Dendritic cell treated with granulocyte-macrophage colony-stimulating factor and Interleukin-4, amounts not matched to agents 40 ng/mL and 50 ng/mL, for 4 days (primary cell): ENCODE results near the gene JAZF1.

Experiments used
- H3K27ac Mint-ChIP-seq: one replicate; pipeline ENCODE4 v1.8.0; 2022; ENCODE audit warnings: mild to moderate bottlenecking, mixed read lengths
- H3K27me3 Mint-ChIP-seq: one replicate; pipeline ENCODE4 v1.8.0; 2022; ENCODE audit warnings: mild to moderate bottlenecking, mixed read lengths
- H3K36me3 Mint-ChIP-seq: one replicate; pipeline ENCODE4 v1.8.0; 2022; ENCODE audit warnings: low read depth, mixed read lengths
- H3K4me1 Mint-ChIP-seq: one replicate; pipeline ENCODE4 v1.8.0; 2022; ENCODE audit warnings: low read depth, mixed read lengths
- H3K4me3 Mint-ChIP-seq: one replicate; pipeline ENCODE4 v1.8.0; 2022; ENCODE audit warnings: mild to moderate bottlenecking, moderate library complexity, mixed read lengths
- H3K9me3 Mint-ChIP-seq: one replicate; pipeline ENCODE4 v1.8.0; 2022; ENCODE audit warnings: mixed read lengths
- intact Hi-C: fragments of 100-400 bp; cut with micrococcal nuclease; formaldehyde crosslinking; loops from one replicate; pipeline ENCODE4 v1.15.0; 2022

JAZF1 gene

DNA sequence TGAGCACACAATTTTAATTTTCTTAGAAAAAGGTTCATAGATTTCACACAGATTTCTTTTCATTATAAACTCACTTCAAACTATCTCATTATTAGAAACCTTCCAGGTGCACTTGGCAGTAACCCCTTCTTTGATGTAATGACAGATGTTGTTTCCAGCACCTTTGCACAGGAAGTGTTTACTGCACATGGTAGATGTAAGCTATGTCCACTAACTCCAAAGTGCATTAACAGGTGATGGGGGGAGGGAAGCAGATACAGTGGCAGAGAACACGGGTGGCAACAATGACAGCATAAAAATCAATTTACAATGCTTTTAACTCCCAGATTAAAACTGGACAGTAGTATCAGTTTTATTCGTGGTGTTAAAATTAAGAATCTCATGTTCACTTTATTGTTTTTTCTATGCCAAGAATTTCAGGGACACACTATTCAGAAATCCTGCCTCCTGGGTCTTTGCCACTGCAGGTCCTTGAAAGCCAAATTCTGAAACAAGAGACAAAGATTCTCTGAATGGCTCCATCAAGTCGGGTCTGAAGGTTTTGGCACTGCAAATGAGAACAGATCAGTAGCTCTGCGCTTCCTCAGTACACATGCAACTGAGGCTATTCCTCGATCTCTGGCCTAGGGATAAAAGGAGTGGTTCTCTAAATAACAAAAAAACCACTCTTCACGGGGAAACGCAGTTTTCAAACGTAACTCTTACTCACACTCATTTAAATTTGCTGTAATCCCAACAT, 187.7 kb downstream of the JAZF1 start:
- Mint-ChIP-seq H3K4me3 (no peak overlapping the region), H3K36me3 (peaks cover 23% of the 10 kb centered on the region), H3K27me3 (no peaks in the 10 kb centered on the region), H3K27ac (no peak overlapping the region), H3K9me3 (no peaks in the 10 kb centered on the region), H3K4me1 (peaks cover 6% of the 10 kb centered on the region)
- intact Hi-C loops = no loop called here

DNA sequence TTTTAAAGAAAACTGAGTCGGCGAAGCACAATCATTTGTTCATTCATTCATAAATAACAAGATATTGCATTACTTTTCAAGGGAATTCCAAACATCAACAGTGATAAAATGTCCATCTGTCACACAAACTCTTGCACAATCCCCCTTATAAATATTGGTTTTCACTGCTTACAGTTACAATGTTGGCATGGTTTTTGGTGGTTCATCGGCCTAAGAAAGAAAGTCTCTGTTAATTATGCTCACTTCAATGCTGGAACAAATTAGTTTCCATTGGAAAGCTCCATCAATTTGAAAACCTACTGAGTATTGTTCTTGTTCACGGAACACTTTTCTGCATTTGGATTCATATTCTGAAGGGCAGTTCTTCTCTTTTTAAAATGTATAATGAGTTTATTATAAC, 188.5 kb downstream of the JAZF1 start:
- intact Hi-C loops = no loop called here
- Mint-ChIP-seq H3K27ac (no peak overlapping the region), H3K4me3 (no peak overlapping the region), H3K9me3 (no peaks in the 10 kb centered on the region), H3K4me1 (peaks cover 6% of the 10 kb centered on the region), H3K27me3 (no peaks in the 10 kb centered on the region), H3K36me3 (peaks cover 30% of the 10 kb centered on the region)

DNA sequence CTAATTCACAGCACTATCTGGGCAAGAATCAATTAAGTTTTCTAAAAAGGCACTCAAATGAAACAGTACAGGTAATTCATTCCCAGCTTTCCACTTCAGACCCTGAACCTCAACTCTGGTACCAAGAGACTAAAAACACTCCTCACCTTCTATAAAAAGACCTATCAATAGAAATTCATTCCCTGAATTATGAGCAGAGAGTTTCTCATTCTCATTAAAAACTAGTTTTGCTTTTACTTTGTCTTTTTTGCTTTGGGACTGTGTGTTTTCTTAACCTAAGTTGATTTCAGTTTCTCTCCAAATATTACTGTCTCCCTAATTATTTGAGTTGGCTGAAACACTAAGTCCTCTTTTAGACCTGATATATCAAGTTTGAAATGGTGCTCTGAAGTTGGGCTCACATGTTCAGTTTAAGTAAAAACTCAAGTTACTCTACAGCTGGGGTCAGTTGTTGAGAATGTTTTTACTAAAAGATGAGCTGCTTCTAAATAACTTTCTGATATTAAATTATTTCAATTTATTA, 189.5 kb downstream of the JAZF1 start:
- peaks cover 6% of the 10 kb centered on the region for H3K4me1 Mint-ChIP-seq
- H3K9me3 Mint-ChIP-seq = no peaks in the 10 kb centered on the region
- H3K36me3 Mint-ChIP-seq = peaks cover 38% of the 10 kb centered on the region
- H3K4me3 Mint-ChIP-seq = no peak overlapping the region
- intact Hi-C loops = no loop called here
- no peak overlapping the region for H3K27ac Mint-ChIP-seq
- no peaks in the 10 kb centered on the region for H3K27me3 Mint-ChIP-seq

DNA sequence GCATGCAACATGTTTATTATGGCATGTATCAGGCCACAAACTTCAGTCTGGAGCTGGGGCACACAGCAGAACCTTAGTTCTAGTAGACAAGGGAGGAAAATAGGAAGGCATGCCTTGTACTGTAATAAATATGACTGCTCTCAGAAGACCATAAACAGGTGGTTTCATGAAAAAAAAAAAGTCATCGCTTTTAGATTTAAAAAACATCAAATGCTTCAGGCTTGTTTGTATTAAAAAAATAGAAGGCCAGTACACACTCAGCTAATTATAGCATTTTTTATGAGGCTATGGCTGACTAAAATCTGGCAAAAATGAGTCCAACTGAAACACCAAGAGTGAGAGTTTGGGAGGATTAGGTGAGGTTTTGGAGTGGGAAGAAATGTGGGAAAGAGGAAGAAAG, 204.1 kb downstream of the JAZF1 start:
- no peaks in the 10 kb centered on the region for H3K9me3 Mint-ChIP-seq
- no peaks in the 10 kb centered on the region for H3K27me3 Mint-ChIP-seq
- peaks cover 23% of the 10 kb centered on the region for H3K4me1 Mint-ChIP-seq
- H3K27ac Mint-ChIP-seq = no peak overlapping the region
- H3K36me3 Mint-ChIP-seq = peaks cover 15% of the 10 kb centered on the region
- intact Hi-C loops = no loop called here
- H3K4me3 Mint-ChIP-seq = no peak overlapping the region

DNA sequence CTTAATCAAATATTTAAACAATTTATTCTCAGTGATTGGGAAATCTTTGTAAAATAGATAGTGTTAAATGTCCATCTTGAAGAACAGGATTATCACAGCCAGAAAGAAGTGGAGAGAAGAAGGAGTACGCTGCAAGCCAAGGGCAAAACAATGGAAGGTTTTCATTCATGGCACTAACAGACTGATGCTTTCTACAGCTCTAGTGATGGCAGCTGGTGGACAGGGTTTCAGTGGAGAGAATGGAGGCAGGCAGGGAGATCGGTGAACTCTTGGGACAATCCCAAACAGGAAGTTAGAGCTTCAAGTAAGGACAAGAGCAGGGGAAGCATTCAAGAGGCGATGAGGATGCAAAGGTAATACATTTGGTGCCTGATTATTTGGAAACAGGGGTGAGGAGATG, 207.0 kb downstream of the JAZF1 start:
- Mint-ChIP-seq H3K27ac (no peak overlapping the region), H3K4me3 (no peak overlapping the region), H3K36me3 (peaks cover 13% of the 10 kb centered on the region), H3K27me3 (no peaks in the 10 kb centered on the region), H3K4me1 (peaks cover 29% of the 10 kb centered on the region), H3K9me3 (no peaks in the 10 kb centered on the region)
- intact Hi-C loops = no loop called here

DNA sequence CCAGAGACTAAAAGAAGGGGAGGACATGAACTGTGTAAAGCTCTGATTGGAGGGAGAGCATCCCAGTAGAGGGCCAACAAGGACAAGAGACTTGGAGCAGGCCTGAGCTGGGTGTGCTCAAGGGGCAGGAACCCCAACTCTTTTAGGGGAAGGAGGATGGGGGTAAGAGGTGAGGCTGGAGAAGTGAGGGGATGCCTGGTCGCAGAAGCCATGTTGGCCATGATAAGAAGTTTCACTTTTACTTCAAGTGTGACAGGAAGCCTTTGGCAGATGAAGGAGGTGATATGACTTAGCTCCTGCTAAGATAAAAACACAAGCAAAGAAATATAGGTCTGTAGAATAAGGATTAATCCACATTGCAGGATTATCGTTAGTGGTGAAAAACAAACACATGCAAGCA, 208.3 kb downstream of the JAZF1 start:
- intact Hi-C loops = no loop called here
- no peaks in the 10 kb centered on the region for H3K27me3 Mint-ChIP-seq
- H3K4me1 Mint-ChIP-seq = peaks cover 29% of the 10 kb centered on the region
- no peak overlapping the region for H3K27ac Mint-ChIP-seq
- H3K36me3 Mint-ChIP-seq = peaks cover 8% of the 10 kb centered on the region
- H3K9me3 Mint-ChIP-seq = no peaks in the 10 kb centered on the region
- H3K4me3 Mint-ChIP-seq = no peak overlapping the region

DNA sequence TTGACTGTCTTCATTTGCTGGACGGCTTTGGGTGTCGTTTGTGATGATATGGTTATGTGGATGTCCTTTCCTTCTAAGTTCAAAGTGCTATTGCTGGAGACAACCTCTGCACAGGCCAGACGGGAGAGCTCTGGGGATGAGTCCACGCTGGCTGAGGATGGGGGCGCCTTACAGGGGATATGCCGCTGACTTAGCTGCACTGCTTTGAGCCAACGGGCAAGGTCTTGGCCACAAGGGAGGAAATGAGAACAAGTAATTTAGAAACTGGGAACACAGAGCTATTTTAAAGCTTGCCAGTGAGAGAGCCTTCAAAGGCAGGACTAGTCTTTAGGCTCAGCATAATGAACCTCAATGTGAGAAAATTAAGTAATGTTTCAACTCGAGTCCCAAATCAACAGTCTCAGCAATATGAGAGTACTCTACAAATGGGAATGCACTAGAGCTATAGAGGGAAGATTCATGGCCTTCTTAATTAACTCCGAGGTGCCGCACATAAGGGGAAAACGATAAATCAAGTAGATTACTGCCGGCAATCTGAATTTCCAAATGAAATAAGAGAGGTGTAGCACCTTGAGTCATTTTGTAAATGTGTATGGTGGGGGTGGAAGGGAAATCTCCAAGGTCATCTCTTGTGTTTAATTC, 209.3 kb downstream of the JAZF1 start:
- no peak overlapping the region for H3K4me3 Mint-ChIP-seq
- H3K27ac Mint-ChIP-seq = no peak overlapping the region
- H3K27me3 Mint-ChIP-seq = no peaks in the 10 kb centered on the region
- intact Hi-C loops = no loop called here
- peaks cover 8% of the 10 kb centered on the region for H3K36me3 Mint-ChIP-seq
- no peaks in the 10 kb centered on the region for H3K9me3 Mint-ChIP-seq
- peaks cover 31% of the 10 kb centered on the region for H3K4me1 Mint-ChIP-seq

DNA sequence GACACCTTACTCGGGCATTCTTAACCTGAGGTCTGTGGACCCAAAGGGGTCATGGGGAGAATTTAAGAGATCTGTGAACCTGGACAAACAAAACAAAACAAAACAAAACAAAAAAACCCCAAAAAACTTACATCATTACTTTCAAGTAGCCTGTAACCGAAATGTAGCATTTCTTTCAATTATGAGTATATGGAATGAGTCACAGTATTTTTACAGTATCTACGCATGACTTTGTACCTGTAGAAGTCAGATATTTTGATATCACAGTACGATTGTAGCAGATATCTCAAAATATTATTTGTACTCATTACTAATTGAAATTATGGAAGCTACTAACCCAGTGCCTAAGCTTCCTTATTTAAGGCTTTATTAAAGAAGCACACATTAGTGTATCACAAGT, 210.2 kb downstream of the JAZF1 start:
- H3K27me3 Mint-ChIP-seq = no peaks in the 10 kb centered on the region
- intact Hi-C loops = no loop called here
- H3K4me3 Mint-ChIP-seq = no peak overlapping the region
- peaks cover 8% of the 10 kb centered on the region for H3K36me3 Mint-ChIP-seq
- H3K9me3 Mint-ChIP-seq = no peaks in the 10 kb centered on the region
- peaks cover 38% of the 10 kb centered on the region for H3K4me1 Mint-ChIP-seq
- no peak overlapping the region for H3K27ac Mint-ChIP-seq

DNA sequence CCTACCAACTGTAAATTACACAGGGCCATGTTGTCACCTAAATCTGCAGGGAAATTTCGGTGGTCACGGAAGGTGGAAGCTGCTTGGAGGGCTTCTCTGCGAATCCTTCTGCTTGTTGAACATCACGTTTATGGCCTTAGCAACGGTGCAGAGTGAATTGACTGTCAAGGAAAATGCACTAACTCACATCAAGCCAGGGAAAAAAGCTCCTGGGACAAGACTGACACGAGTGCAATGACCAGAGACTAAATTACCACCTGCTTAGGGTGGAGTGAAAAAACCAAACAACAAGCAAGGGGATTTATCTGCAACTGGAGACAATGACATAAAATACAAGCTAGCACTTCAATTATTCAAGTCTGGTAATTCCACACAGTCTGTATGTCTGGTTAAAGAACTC, 211.2 kb downstream of the JAZF1 start:
- no peak overlapping the region for H3K4me3 Mint-ChIP-seq
- H3K27ac Mint-ChIP-seq = no peak overlapping the region
- H3K4me1 Mint-ChIP-seq = peaks cover 33% of the 10 kb centered on the region
- intact Hi-C loops = no loop called here
- H3K9me3 Mint-ChIP-seq = no peaks in the 10 kb centered on the region
- H3K36me3 Mint-ChIP-seq = peaks cover 8% of the 10 kb centered on the region
- H3K27me3 Mint-ChIP-seq = no peaks in the 10 kb centered on the region

DNA sequence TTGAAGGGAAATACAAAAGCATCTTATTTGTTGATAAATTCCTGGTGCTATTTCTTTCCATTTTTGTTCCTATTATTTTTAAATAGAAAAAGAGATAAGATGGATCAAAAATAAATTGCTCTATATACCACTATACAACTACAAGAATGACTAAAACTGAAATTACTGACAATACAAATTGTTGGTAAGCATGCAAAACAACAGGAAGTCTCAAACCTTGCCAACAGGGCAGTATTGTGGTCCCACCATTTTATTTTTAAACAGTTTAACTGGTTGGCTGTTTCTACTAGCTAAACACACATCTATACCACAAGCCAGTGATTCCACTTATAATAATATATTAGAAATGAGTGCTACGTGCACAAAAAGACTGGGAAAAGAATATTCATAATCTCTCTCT, 213.0 kb downstream of the JAZF1 start:
- peaks cover 24% of the 10 kb centered on the region for H3K4me1 Mint-ChIP-seq
- H3K9me3 Mint-ChIP-seq = no peaks in the 10 kb centered on the region
- H3K4me3 Mint-ChIP-seq = no peak overlapping the region
- peaks cover 8% of the 10 kb centered on the region for H3K36me3 Mint-ChIP-seq
- intact Hi-C loops = no loop called here
- H3K27ac Mint-ChIP-seq = no peak overlapping the region
- no peaks in the 10 kb centered on the region for H3K27me3 Mint-ChIP-seq

DNA sequence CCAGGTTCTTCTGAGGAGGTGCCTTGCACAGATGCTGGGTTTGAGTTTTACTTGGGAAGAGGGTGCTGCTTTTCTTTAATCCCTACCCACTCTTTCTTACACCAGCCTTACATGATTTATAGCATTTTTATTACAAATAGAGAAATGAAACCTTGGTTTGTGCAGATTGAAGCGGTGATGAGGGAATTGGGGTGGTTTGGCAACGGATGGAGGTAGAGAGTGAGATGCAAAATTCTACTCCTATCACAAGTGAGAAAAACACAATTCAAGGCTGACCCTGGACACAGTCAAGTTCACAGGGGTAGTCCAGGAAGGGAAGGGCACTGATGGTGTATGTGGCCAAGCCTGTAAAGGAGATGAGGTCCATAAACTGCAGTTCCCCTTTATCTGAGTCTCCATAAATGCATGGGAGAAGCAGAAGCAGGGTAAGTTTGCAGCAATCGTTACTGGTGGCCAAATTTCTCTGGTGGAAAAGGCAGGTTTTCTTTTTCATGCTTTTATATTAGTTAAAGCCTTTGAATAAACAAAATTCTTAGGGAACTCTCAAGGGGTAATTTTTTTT, 214.3 kb downstream of the JAZF1 start:
- H3K27ac Mint-ChIP-seq = no peak overlapping the region
- no peaks in the 10 kb centered on the region for H3K36me3 Mint-ChIP-seq
- intact Hi-C loops = no loop called here
- H3K4me1 Mint-ChIP-seq = peaks cover 13% of the 10 kb centered on the region
- no peaks in the 10 kb centered on the region for H3K9me3 Mint-ChIP-seq
- no peaks in the 10 kb centered on the region for H3K27me3 Mint-ChIP-seq
- H3K4me3 Mint-ChIP-seq = peak overlapping the region; percentile 55

DNA sequence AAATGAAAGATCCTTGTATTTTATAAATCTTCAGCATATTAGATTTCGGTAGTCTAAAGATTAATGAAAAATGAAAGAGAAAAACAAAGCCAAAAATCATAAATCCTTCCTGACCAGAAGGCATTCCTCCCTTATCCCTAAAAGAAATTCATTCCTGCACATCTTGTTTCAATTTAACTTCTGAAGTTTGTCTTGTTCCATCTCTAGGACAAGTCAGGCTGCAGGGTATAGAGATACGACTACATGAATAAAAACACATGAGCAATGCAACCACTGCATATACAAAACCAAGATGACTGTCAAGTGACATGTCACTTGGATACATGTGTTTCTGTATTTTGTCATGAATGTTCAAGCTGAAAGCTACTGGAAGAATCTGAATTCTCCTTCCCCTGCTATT, 214.9 kb downstream of the JAZF1 start:
- no peaks in the 10 kb centered on the region for H3K9me3 Mint-ChIP-seq
- H3K4me1 Mint-ChIP-seq = peaks cover 10% of the 10 kb centered on the region
- no peak overlapping the region for H3K27ac Mint-ChIP-seq
- H3K36me3 Mint-ChIP-seq = no peaks in the 10 kb centered on the region
- no peaks in the 10 kb centered on the region for H3K27me3 Mint-ChIP-seq
- intact Hi-C loops = no loop called here
- no peak overlapping the region for H3K4me3 Mint-ChIP-seq

DNA sequence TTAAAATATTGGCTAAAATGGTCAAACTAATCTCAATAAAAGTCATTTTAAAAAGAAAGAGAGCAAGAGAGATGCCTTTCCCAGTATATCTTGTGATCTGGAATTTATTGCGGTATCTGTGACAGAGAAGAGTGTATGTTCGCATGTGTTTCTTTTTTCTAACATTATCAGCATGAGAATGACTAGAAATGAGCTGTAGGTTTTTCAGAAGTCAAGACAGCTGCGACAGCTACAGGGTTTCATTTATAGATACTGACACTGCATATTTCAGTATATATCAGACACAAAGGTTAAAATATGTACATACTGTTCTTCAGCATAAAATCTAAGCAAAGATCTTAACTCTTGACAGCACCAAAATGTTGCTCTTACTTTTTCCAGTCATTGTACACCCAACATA, 215.8 kb downstream of the JAZF1 start:
- no peaks in the 10 kb centered on the region for H3K36me3 Mint-ChIP-seq
- H3K27ac Mint-ChIP-seq = no peak overlapping the region
- H3K4me3 Mint-ChIP-seq = no peak overlapping the region
- H3K9me3 Mint-ChIP-seq = no peaks in the 10 kb centered on the region
- no peaks in the 10 kb centered on the region for H3K27me3 Mint-ChIP-seq
- H3K4me1 Mint-ChIP-seq = peaks cover 13% of the 10 kb centered on the region
- intact Hi-C loops = no loop called here

DNA sequence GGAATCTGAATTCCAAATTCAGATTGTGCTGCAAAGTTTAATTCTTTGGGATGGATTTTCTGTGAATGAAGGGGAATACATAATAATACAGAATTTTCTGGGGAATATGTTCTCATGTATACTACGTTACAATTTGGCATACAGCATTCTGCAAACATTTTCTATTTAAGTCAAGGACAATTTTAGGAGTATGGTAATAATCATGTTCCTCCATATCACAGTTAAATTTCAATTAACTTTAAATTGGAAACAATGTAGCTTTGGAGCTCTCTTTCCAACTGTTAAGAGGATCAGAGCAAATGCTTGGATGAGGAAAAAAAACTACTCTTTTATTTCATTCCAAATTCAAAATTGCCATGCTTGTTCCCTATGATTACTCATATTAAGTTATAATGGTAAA, 217.5 kb downstream of the JAZF1 start:
- Mint-ChIP-seq H3K9me3 (no peaks in the 10 kb centered on the region), H3K4me3 (no peak overlapping the region), H3K27ac (no peak overlapping the region), H3K36me3 (no peaks in the 10 kb centered on the region), H3K27me3 (no peaks in the 10 kb centered on the region), H3K4me1 (peaks cover 13% of the 10 kb centered on the region)
- intact Hi-C loops = no loop called here
